ENCODE results near the gene SLC39A11. TPM values are rescaled to one million over a fixed set of nuclear protein-coding genes. Genes with fewer than 3 reads are reported as not detected.
A peak's percentile ranks its signal among the peaks of the same experiment; 100 is the strongest.

Gene SLC39A11
- polyA plus RNA-seq, 3 donors: 16.6 to 27.9 (median 26.6) TPM

GRCh38 chr17:72968798-72969197, 123.7 kb downstream of the SLC39A11 start:
- peaks cover 21% of the 10 kb centered on the region for H3K4me1 Mint-ChIP-seq
- H3K27ac Mint-ChIP-seq: peak overlapping the region in 2 of 7 donors; percentile 37 to 77
- H3K27ac ChIP-seq (ENCODE audit: low read depth in 1 of 2, low read length in 2 of 2): no peak overlapping the region
- H3K9me3 ChIP-seq (replicated peaks in 1 of 2; ENCODE audit: control insufficient read depth in 1 of 2, insufficient read depth in 1 of 2, low read length in 2 of 2): no peaks in the 10 kb centered on the region
- intact Hi-C loops (cut with micrococcal nuclease): no loop called here
- no peak overlapping the region for H3K4me2 ChIP-seq (replicated peaks; ENCODE audit: extremely low read depth, low read length, poor library complexity, severe bottlenecking)
- H3K4me3 ChIP-seq (replicated peaks in 1 of 3; ENCODE audit: low read depth in 2 of 3, low read length in 3 of 3): no peak overlapping the region
- no peaks in the 10 kb centered on the region for H3K27me3 ChIP-seq (ENCODE audit: control insufficient read depth in 2 of 2, insufficient read depth in 2 of 2, low read length in 2 of 2)
- H2AFZ ChIP-seq (ENCODE audit: insufficient read depth, low read depth, low read length, poor library complexity, severe bottlenecking): no peak overlapping the region
- no peak for DNase-seq
- no peak for TF ChIP-seq CTCF (IDR thresholded peaks at IDR 0.05)
- H3K79me2 ChIP-seq (ENCODE audit: insufficient read depth, low read length): peaks cover 66% of the 10 kb centered on the region
- peaks cover 0 to 1% (median 0%) of the 10 kb centered on the region in 7 donors for H3K9me3 Mint-ChIP-seq
- no peak overlapping the region for H3K4me3 Mint-ChIP-seq
- no peaks in the 10 kb centered on the region for H3K27me3 Mint-ChIP-seq (ENCODE audit: low read depth in 3 of 3)
- peaks cover 6 to 7% of the 10 kb centered on the region in 2 donors for H3K36me3 Mint-ChIP-seq
- no peak overlapping the region for H3K9ac ChIP-seq (ENCODE audit: insufficient read depth, low read length, poor library complexity, severe bottlenecking)
- WGBS (ENCODE audit: insufficient coverage): 97% methylated on average over 6 of the region's 9 CpGs
- peaks cover 4 to 5% of the 10 kb centered on the region in 2 donors for H3K4me1 ChIP-seq (ENCODE audit: control insufficient read depth in 1 of 2, insufficient read depth in 2 of 2, low read length in 2 of 2)
- H4K20me1 ChIP-seq (ENCODE audit: insufficient read depth, low read length): peaks cover 29% of the 10 kb centered on the region
- no peaks in the 10 kb centered on the region for H3K36me3 ChIP-seq (replicated peaks in 1 of 2; ENCODE audit: control insufficient read depth in 1 of 2, insufficient read depth in 2 of 2, low read length in 2 of 2)

- Histone ChIP-seq H3K9ac (ENCODE audit: insufficient read depth, low read length, poor library complexity, severe bottlenecking) (no peak overlapping the region), H3K27ac (ENCODE audit: low read depth in 1 of 2, low read length in 2 of 2) (no peak overlapping the region), H3K4me1 (ENCODE audit: control insufficient read depth in 1 of 2, insufficient read depth in 2 of 2, low read length in 2 of 2) (peaks cover 4 to 5% of the 10 kb centered on the region in 2 donors), H3K27me3 (ENCODE audit: control insufficient read depth in 2 of 2, insufficient read depth in 2 of 2, low read length in 2 of 2) (no peaks in the 10 kb centered on the region), H3K79me2 (ENCODE audit: insufficient read depth, low read length) (peaks cover 64% of the 10 kb centered on the region), H2AFZ (ENCODE audit: insufficient read depth, low read depth, low read length, poor library complexity, severe bottlenecking) (no peak overlapping the region), H4K20me1 (ENCODE audit: insufficient read depth, low read length) (peaks cover 30% of the 10 kb centered on the region), H3K4me3 (replicated peaks in 1 of 3; ENCODE audit: low read depth in 2 of 3, low read length in 3 of 3) (no peak overlapping the region), H3K4me2 (replicated peaks; ENCODE audit: extremely low read depth, low read length, poor library complexity, severe bottlenecking) (no peak overlapping the region), H3K9me3 (replicated peaks in 1 of 2; ENCODE audit: control insufficient read depth in 1 of 2, insufficient read depth in 1 of 2, low read length in 2 of 2) (no peaks in the 10 kb centered on the region), H3K36me3 (replicated peaks in 1 of 2; ENCODE audit: control insufficient read depth in 1 of 2, insufficient read depth in 2 of 2, low read length in 2 of 2) (no peaks in the 10 kb centered on the region)
- Mint-ChIP-seq H3K9me3 (peaks cover 0 to 1% (median 0%) of the 10 kb centered on the region in 7 donors), H3K4me1 (peaks cover 20% of the 10 kb centered on the region), H3K27ac (peak overlapping the region in 1 of 7 donors; percentile 73), H3K27me3 (ENCODE audit: low read depth in 3 of 3) (no peaks in the 10 kb centered on the region), H3K4me3 (no peak overlapping the region), H3K36me3 (peaks cover under 1 to 4% of the 10 kb centered on the region in 2 donors)
- peak in 1 of 3 donors; percentile 9 for DNase-seq
- TF ChIP-seq CTCF (IDR thresholded peaks at IDR 0.05): no peak
- no CpG with 5 or more reads among the region's 5 CpGs for WGBS (ENCODE audit: insufficient coverage)
- intact Hi-C loops (cut with micrococcal nuclease): no loop called here
Observed at GRCh38 chr17:72967977-72968585, 124.4 kb downstream of the SLC39A11 start.
